GM19239 (cell line): Measurements from ENCODE around the gene CPT1B.

Source experiments
- DNase-seq: peaks from one replicate; pipeline ENCODE4 v3.0.0; 2011; ENCODE audit warnings: low spot score; ENCODE audit not compliant: insufficient read length
- FAIRE-seq: peaks from 2 replicates; lab custom pipeline; 2011; peaks lifted over from hg19 to GRCh38; lab: Jason Lieb, UNC

Gene CPT1B

DNA sequence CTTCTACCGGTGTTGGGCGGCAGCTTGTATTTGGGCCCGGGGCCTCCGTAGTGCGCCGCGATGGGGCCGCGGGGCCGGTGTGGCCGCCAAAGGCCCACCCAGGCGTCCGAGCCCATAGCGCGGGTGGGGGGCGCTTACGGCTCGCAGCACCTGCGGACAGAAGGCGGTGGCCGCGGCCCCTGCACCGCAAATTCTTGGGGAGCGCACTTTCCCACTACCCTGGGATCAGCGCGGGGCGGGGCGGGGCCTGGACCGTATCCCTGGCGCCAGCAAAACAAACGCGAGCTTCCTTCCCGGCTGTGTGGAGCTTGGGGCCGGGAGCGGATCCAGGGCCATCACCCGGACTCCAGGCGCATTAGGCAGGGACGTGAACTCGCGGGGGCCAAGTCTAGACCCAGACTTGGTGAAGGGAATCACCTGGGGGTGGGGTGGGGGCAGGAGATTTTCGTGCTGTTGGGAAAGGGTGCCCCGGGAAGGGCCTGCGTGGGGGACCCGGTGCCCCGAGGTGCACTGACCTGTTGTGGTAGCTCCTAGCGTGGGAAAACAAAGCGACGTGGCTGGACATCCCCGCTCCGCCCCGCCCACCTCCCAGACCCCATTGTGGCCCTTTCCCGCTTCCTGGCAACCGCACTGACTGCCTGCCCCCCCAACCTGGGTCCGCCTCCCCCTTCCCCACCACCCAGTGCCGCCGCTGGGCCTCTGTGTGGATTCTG, 46.1 kb downstream of the CPT1B start:
- FAIRE-seq (peak; percentile 54), DNase-seq (no peak)

DNA sequence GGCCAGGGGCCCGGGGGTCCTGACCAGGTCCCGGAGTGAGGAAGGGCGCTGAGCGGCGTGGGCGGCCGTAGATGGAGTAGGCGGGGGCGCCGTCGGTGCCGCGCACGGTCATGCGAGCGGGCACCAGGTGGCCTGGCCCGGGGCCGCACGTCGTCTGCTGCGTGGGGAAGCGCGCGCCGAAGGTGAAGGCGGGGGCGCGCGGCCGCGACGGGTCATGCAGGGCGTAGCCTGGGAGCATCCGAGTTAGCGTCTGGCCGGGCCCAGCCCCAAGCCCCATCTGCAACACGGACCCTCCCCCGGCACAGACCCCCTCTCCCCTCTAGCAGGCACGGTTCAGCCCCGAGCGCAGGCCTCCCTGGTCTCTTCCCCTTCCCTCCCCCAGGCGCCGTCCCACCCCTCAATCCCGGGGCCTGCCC, 46.7 kb downstream of the CPT1B start:
- no peak for DNase-seq
- FAIRE-seq = peak; percentile 88

DNA sequence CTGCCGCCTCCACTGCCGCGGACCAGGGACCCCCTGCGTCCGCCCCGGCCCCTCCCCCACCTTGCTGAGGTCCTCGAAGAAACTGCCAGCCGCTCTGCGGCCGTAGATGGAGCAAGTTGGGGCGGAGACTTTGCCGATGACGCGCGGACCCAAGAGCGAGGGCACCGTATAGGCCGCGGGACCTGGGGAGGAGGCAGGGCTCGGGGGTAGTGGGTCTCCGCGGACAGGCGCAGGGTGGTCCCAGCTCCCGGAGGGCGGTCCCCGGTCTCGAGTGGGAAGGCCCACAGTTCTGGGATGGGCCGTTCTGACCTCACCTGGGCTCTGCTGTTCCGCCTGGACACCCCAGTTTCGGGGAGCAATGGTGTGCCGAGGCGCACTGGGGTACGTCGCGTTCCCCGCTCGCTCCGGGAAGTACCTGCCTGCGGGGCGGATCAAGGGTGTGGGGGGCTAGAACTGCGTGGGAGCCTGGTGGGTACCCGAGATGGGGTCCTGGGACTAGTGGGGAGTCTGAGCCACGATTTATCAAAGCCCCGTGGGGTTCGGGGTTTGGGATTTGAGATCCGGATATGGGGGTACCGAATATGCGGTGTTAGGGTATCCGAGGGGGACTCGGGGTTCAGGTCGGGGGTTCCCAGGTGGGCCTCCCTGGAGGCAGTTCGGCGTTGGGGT, 47.2 kb downstream of the CPT1B start:
- DNase-seq (no peak), FAIRE-seq (peak; percentile 92)

DNA sequence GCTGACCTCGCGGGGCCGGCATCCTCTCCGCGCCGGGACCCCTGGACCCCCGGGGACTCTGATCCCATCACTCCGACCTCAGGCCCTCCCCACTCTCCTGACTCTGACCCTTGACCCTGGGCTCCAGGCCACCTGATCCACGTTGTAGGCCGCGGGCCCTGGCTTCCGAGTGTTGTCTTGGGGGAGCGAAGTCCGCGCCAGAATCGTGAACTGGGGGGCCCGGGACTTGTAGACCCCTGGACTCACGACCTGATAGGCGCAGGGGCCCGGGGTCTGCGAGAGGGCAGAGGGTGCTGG, 47.7 kb downstream of the CPT1B start:
- DNase-seq (no peak), FAIRE-seq (no peak)

DNA sequence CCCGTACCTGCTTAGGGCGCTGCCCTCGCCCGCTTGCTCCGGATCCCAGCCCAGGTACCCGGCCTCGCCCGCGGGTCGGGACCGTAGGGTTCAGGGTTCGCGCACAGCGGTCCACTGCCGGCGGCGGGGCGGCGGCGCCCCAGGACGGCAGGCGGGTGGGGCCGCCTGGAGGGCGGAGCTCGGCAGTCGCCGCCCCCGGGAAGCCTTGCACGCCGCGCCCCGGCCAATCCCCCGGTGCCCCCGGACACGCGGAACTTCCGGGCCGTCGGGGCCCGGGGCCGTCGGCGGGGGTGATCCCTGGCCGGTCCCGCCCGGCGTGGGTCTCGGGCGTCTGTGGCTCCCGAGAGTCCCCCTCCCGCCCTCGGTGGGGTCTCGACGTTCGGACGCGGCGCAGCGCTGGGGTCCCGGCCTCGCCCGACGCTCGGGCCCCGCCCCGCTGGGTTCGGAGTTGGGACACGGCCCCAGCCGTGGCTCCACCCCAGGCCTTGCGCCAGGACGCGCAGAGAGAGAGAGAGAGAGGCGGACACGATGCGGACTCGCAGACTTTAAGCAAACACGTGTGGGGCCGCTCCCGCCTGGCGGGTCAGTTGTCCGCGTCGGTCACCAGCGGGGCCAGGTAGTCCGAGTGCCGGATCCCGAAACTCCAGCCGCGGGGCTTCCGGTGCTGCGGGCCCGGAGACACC, 48.2 kb downstream of the CPT1B start, which contains the start of gene TYMP:
Gene TYMP, minus strand, starts transcription at position 116 of the 683 bp plus-strand sequence. CDS start 303 bp downstream, outside the sequence.
- no peak for DNase-seq
- peak; percentile 73 for FAIRE-seq

DNA sequence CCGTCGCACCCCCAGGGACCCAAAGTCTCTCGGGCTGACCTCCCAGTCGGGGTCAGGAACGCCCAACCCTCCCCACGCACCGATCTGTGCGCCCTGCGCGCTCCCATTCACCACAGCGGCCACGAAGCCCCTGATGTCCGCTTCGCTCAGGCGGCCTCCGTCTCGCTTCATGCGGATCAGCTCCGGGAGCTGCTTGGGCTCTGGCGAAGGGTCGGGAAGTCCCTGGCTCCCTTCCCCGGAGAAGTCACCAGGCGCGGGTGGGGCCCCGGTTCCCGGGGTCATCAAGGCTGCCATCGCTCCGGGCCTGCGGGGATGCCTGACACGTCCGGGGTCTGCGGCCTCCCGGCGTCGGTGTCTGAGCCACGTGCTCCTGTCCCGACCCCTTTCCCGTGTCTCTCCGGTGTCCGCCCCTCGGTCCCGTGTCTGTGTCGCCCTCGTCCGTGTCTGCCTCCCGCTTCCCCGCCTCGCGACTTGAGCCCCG, 48.8 kb downstream of the CPT1B start:
- FAIRE-seq (no peak), DNase-seq (no peak)

DNA sequence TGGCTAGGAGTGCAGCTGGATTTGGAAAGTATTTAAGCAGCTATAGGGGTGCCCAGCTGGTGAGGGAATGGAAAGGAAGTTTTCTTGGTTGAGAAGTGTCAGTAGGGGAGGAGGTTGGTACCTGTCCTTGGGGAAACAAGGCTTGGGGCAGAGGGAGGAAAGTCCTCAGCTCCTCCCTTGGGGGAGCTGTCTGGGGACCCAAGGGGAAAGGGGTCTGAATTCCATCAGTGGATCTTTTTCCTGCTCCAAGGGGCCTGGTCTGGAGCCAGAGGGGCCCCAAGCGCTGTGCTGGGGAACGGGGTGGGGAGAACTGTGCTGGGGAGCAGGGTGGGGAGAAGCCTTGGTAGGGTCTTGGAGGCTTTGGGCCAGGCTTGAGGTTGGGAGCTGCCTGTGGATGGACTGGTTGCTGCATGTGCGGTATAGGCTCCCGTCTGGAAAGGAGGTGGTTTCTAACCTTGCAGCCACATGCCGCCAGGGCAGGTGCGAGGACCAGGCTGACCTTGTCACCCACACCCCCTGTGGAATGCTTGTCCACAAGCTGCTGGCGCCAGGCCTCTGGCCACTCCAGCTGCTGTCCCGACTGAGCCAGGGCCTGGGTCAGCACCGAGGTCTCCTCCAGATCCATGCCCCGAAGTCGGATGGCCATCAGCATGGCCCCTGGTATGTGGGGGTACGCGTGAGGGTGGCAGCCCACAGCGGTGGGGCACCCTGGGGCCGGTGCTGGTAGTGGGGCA, 49.4 kb downstream of the CPT1B start:
- no peak for DNase-seq
- peak; percentile 86 for FAIRE-seq

DNA sequence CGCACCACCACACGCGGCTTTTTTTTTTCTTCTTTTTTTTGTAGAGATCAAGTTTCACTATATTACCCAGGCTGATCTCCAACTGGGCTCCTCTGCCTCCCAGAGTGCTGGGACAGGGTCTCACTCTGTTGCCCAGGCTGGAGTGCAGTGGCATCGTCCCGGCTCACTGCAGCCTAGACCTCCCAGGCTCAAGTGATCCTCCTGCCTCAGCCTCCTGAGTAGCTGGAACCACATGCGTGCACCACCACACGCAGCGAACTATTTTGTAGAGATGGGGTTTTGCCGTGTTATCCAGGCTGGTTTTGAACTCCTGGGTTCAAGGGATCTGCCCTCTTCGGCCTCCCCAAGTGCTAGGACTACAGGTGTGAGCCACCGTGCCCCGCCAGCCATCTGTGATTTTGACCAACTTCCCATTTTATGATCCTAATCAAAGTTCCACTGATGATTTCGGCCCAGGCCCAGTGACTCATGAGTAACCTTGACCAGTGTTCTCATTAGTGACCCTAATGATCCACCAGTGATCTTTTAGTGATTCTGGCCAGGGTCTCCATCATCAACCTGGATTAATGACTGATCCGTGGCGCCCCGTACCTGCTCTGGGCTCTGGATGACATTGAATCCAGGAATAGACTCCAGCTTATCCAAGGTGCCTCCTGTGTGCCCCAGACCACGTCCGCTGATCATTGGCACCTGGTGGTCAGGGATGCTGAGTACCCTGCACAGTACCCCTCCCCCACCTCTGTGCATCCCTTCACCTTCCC, 50.1 kb downstream of the CPT1B start:
- FAIRE-seq (peak; percentile 21), DNase-seq (no peak)

DNA sequence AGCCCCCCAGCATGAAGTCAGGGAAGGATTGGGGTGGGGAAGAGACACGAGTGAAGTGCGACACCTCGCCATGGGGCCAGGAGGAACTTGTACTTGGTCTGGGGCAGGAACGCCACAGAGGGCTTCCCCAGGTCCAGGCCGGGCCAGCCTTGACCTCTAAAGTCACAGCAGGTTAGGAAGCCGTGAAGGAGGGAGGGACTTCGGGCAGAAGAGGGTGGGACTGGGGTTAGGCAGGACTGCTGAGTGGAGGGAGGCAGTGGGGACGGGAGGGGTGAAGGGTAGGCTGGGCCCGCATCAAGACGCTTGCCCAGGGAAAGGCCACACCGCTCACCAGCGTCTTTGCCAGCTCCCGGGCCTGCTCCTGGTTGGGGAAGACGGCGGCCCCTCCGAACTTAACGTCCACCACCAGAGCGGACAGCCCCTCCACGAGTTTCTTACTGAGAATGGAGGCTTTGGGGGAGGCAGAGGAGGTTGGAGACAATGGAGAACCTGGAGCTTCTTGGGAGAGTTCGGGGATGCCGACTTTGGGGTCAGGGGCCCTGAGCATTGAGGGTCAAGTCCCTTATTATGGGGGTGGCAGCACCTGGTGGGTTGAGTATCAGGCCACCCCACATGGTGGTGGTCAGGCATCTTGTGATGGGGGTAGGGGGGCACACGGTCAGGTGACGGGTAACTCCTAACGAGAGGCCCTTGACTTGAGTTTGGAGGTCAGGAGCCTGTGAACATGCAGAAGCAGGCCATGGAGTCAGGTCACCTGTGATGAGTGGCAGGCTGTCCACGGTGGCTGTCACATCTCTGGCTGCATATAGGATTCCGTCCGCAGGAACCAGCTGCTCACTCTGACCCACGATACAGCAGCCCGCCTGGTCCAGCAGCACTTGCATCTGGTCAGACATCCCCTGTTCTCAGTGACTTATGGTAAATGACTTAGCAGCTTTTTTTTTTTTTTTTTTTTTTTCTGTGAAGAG, 51.1 kb downstream of the CPT1B start:
- DNase-seq (no peak), FAIRE-seq (peak; percentile 95)

DNA sequence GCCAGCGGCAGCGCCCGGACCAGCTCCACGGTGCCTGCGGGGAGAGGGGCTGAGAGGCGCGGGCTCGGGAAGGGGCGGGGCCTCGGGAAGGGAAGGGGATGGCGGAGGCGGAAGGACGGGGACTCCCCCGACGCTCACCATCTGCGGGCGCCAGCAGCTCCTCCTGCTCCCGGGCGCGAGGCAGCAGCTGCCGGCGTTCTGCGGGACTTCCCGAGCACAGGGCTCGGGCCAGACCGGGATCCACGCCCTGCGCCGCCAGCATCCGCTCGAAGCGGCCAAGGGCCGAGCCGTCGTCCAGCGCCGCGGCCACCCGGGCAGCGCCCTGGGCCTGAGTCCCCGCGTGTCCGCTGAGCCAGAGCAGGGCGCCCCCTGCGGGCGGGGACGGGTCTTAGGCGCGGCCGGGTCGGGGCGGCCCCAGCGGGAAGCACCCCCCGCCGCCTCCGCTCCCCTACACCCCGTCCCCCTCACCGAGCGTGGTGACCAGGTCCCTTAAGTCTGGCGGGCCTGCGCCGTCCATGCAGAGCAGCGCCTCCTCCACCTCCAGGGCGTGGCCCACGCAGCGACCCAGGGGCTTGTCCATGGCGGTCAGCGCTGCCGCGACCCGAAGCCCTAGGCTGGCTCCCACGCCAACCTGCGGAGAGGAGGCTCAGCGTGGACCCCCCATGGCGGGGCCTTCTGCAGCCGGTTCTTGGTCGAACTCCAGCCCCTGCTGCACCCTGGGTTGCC, 52.0 kb downstream of the CPT1B start:
- FAIRE-seq (peak; percentile 47), DNase-seq (no peak)

- DNase-seq = no peak
- FAIRE-seq = no peak
Observed at GRCh38 chr22:50525858-50526107, 52.4 kb downstream of the CPT1B start.

DNA sequence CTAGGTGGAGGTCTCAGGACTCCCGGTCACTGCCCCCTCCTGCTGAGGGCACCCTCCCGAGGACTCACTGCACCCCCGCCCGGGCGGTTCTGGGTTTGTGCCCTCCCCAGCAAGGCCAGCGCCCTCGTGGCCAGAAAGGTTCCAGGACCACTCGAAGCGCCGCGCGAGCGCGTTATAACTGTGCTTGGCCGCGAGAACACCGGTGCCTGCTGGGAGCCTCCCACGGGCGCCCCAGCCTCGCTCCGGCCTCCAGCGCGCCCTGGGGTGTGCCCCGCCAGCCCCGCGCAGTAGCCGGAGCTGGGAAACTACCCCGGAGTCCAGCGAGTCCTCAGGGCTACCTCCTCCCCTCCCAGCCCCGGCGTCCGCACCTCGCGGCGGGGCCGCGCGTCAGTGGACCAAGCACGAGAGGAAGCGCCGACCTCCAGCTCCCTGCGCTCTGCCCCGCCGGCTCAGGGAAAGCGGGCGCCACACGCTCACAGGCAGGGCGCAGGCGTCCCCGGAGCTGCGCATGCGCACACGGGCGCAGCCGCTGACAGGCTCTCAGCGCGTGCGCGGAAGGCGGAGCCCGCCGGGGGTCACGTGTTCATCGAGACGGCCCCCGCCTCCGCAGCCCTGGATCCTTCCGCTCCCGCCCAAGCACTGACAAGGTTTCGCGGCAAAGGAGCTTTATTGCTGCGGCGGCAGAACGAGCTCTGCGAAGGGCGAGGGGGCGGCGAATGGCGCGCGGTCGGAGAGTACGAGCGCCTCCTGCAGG, 52.9 kb downstream of the CPT1B start, which contains the start of gene SCO2:
Gene SCO2, minus strand, starts transcription at position 495 of the 754 bp plus-strand sequence. CDS start 1,187 bp downstream, outside the sequence.
- FAIRE-seq (peak; percentile 97), DNase-seq (peak; percentile 90)

GRCh38 chr22:50524676-50525103, 53.5 kb downstream of the CPT1B start:
- FAIRE-seq (no peak), DNase-seq (no peak)

DNA sequence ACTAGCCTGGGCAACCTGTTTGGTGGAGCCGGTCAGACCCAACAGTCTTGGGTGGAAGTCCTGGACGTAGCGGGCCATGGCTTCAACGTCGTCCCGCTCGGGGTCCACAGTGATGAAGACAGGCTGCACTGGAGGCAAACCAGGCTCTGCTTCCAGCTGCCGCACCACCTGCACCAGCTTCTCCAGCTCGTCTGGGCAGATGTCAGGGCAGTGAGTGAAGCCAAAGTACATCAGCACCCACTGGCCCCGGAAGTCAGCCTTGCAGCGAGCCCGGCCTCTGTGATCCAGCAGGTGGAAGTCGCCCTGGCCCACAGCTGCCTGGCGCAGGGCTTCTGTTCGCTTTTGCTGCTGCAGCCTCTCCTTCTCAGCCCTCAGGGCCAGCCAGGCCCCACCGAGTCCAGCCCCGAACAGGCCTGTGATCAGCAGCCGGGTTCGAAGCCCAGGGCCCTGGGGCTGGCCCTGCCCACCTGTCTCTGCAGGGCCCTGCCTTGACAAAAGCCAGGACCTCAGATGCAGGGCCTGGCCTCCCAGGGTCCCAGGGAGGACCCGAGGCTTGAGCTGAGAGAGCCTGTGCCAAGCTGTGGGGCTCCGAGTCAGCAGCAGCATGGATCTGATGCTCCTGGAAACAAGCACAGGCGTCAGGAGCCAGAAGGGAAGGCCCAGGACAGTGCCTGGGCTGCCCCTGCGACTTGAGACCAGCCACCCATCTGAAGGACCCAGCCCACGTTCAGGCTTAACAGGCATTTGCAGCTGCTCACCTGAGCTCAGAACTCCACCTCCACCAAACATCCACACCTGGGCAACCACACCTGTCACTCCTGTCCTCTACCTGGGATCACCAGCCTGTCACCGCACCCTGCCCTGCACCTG, 54.2 kb downstream of the CPT1B start:
- no peak for FAIRE-seq
- DNase-seq = no peak

DNA sequence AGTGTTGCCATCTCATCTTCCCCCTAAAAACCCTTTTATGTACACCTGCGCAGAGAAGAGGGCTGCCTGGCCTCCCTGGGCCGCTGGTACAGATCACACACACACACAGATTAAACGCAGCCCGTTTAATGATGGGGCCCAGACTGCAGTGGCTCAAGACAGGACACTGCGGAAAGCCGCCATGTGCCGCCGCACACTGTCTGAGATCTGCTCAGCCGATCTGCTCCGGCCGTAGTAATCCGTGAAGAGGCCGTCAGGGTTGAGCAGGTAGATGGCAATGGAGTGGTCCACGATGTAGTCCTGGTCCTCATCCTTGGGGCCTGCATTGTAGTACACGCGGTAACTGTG, 54.8 kb downstream of the CPT1B start:
- no peak for FAIRE-seq
- DNase-seq = no peak

- FAIRE-seq (no peak), DNase-seq (no peak)
Observed at GRCh38 chr22:50522806-50523438, 55.3 kb downstream of the CPT1B start.
